HG02852 (cell line): ENCODE data around the gene LANCL3.

ENCODE experiments used
- ATAC-seq: cut with Tn5 transposase; IDR thresholded peaks from one replicate; pipeline ENCODE4 v1.9.1; 2021; ENCODE audit warnings: mild to moderate bottlenecking, moderate library complexity; ENCODE audit not compliant: unreplicated experiment

Gene LANCL3

GRCh38 chrX:37678574-37678973 is 107.1 kb downstream of the LANCL3 start:
- no peak for ATAC-seq

GRCh38 chrX:37679230-37679629 is 107.8 kb downstream of the LANCL3 start:
- ATAC-seq, result no peak

DNA sequence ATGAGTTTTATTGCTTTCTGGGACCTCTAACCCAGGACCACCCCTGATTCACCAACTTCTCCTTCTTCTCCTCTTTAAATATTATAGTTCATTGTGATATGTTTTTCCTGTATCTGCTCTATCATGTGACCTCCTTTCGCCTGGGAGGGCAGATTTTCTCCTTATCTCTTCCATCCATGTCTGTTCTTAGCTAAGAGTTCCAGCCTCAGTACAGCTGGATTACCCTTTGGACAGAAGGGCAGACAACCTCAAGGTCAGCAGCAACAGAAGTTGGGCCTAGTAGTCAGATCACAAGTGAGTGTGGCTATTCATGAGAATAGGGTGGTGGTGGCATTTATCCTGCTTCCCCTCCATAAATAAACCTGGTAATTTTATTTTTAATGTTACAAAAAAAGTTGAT is 108.4 kb downstream of the LANCL3 start:
- no peak for ATAC-seq

DNA sequence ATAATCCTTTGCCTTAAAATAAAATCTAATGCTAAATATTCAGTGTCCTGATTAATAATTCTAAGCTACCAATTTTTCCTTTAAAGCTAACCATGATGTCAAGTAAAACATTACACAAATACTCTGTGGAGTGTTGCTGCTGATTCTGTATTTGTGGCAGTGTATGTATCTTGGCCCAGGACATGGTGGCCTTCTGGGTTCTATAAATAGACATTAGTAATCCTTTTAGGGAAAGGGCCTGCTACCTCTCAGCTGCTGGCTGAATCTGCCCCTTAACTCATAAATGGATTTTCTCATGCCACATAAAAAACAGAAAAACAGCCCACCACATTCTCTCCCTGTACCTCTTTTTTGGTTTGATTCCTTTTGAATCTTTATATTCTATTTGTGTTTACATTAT is 113.0 kb downstream of the LANCL3 start:
- no peak for ATAC-seq

GRCh38 chrX:37684973-37685372 is 113.5 kb downstream of the LANCL3 start:
- ATAC-seq, result no peak

DNA sequence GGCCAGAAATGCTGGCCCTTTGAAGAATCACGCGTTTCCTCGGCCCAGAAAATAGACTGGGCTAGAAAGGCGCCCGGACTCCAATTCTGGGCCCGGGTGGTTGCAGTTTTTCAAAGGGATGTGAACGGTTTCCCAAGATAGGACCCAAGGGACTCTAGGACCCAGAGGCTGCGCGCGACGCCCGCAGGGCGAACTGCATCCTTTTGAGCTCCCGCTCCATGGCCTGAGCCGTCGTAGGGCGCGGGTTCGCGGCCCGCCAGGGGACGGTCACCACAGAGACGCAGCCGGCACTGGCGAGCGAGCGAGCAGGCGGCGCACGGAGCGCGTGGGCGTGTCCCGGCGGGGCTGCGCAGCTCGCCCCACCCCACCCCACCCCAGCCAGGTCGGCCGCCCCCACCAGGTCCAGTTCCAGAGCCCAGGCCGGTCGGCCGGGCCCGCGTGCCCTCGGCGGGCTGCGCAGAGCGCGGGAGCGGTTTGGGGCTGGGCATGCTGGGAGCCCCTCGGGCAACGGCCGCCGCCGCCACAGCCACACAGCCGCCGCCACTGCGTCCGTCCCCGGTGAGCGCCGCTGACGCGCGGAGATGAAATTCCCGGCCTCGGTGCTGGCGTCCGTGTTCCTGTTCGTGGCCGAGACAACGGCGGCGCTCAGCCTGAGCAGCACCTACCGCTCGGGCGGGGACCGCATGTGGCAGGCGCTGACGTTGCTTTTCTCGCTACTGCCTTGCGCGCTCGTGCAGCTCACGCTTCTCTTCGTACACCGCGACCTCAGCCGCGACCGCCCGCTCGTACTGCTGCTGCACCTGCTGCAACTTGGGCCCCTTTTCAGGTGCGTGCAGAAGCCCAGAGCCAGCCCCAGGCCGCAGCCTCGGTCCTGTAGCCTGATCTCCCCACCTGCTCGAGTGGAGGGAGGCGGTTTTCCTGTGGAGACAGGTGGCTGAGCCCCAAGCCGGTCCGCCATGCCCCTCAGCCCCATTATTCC is 114.2 kb downstream of the LANCL3 start, which contains the start of gene XK:
Gene XK, plus strand, starts transcription at position 411 of the 979 bp plus-strand sequence. Its CDS starts 171 bp downstream, at position 582.
- ATAC-seq, result peak; percentile 74

DNA sequence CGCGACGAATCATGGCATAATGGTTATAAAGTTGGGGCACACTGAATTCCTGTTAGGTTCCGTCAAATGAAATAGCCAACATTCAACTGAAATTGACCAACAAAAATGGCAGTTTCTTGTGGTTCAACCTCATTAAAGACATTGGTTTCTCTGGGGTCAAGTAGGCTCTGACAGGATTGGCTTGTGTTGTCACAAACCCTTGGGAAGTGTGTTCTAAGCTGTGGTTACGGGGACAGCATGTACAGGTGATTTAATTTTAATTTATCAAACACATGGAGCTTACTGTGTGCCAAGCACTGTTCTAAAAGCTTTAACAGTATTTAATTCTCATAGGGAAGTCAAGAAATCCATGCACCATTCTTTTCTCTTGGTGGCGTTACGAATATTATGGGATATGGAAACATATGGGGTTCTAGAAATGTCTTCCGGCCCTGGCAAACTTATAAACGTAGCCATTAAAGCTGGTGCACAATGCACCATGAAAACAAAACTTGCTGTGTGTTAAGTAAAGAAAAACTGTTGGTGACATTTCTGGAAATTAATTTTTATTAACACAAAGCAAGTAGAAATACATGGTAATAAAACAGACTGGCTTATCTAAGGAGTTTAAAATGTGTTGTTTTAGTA is 115.0 kb downstream of the LANCL3 start:
- ATAC-seq, result no peak

DNA sequence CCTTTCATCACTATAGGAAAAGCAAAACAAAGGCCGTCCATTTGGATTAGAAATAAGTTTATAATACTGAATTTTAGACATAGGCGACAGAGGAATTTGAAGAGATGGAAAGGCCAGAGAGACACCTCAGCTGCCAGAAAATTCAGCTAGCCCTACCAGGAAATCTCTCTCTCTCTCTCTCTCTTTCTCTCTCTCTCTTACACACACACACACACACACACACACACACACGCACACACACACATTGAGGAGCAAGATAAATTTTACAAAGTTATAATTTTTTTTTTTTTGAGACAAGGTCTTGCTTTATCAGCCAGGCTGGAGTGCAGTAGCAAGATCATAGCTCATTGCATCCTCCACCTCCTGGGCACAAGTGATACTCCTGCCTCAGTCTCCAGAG is 115.5 kb downstream of the LANCL3 start:
- ATAC-seq, result no peak

GRCh38 chrX:37690119-37690518 is 118.7 kb downstream of the LANCL3 start:
- no peak for ATAC-seq

- ATAC-seq, result no peak
These were observed 121.5 kb downstream of the LANCL3 start for GRCh38 chrX:37692918-37693317.

DNA sequence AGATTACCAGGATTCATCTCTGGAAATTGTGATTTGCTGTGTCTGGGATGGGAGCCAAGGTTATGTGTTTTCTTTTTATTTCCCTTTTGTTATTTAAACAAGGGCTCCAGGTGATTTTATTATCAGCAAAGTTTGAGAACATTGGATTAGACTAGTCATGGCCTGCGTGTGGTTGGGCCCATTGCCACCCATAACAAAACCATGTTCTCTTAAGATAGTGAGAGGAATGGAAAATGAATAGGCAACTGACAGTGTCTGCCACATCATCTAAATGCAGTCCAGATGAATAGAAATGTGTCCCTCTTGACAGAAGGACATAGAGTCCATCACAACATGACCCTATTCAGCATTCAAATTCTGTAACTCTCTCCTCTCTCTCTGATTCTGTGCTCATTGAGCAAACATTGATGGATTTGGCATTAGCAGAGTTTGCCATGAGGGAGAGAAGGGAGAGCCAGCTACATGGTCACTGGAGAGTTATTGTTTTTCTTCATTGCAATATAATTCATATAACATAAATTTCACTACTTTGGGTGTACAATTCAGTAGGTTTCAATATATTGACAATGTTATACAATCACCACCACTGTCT is 125.8 kb downstream of the LANCL3 start:
- ATAC-seq, result no peak

GRCh38 chrX:37701588-37701987 is 130.1 kb downstream of the LANCL3 start:
- no peak for ATAC-seq

- no peak for ATAC-seq
These were observed 140.5 kb downstream of the LANCL3 start for GRCh38 chrX:37711991-37712390.

DNA sequence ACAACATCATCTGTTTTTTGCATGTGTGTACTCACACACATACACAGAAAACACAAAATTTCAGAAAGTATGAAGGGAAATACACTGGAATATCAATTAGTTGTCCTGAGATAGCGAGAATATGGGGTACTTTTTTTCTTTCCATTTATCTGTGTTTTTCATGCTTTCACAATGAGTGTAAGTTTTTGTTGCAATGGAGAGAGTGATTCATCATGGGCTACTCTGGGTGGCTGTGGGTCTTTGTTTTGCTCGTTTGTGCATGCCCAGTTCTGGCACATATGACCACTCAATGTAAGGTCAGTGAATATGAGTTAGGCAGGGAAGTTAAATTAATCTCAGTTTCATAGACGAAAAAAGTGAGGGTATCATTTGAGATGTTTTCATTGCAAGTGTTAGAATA is 141.0 kb downstream of the LANCL3 start:
- ATAC-seq, result no peak

DNA sequence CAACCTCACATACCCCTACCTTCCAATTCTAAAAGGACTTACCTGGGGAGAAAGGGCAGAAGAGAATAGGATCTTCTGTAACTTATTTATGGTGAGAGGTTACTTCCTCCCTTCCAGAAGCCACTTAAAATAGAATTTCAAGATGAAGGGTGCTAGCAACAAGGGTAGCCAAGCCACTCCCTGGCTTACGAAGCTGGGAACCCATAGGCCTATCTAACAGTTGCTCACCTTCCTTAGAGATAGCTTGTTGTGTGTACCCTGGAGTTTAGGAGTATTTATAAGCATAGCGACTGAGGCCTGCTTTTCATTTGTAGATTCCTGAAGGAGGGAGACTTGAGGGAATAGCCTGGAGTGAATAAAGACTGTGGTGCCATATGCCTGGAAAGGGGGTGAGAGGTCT is 143.0 kb downstream of the LANCL3 start:
- no peak for ATAC-seq

DNA sequence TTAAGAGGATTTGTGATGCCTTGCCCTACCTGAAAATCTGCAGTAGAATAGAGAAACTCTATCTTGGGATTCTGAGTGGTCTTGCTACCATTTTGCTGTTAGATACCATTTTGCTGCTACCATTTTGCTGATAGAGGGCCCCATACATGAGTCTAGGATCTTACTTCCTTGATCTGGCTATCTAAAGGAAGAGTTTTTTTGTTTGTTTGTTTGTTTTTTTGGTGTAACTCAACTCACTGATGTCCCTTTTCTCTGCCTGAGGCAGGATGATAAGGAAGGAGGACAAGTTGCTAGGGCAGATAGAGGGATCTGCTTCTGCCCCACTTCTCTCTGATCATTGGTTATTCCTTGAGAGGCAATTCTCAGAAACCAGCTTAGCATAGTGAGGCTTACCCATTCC is 145.1 kb downstream of the LANCL3 start:
- ATAC-seq, result no peak

DNA sequence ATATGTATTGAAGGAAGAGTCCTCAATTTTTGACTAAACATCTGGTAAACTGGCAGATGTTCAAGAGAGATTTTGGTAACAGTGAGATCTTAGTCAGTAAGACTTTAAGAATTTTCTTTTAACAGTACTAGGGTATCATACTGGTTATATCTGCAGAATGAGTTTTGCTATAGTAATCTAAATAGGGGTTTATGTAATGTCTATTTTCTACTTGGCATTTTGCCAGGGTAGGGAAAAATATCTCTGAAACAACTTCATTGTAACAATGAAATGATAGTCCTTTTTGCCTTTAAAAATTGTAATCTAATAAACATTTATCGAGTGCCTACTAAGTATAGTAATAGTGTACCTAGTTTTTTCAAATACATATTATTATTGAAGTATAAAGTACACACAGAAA is 146.2 kb downstream of the LANCL3 start:
- ATAC-seq, result no peak

GRCh38 chrX:37722595-37722994 is 151.1 kb downstream of the LANCL3 start:
- no peak for ATAC-seq

DNA sequence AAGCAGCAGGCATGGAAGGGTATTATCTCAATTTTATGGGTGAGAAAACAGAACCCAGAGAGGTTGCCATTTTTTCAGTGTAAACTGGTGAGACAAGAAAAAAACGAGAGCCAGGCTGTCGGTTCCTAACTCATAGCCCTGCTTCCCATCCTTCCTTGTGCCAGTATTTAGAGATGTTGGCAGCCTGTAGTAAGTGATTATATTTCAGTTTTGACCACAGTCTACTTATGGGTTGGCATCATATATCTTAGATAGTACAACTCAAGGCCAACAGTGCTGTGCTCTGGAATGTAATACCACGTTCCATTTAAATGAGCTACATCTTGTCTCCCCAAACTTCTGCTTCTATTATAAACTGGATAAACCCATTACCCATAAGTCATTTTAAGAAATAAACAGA is 154.9 kb downstream of the LANCL3 start:
- no peak for ATAC-seq
